ENCODE data around the gene PRSS57. TPM values are rescaled to one million over a fixed set of nuclear protein-coding genes. Genes with fewer than 3 reads are reported as not detected.
"Not testable (repeated sequence)": the region's sequence is repeated elsewhere in the genome, so short reads cannot be mapped to it uniquely, and the experiment has no call there.

PRSS57 gene
- total and polyA plus RNA-seq, 2 of the 13 experiments (the other 11 are each of a cell fraction or from before 2014, with no cell fraction given) = 0.12 TPM; not detected in 1

DNA sequence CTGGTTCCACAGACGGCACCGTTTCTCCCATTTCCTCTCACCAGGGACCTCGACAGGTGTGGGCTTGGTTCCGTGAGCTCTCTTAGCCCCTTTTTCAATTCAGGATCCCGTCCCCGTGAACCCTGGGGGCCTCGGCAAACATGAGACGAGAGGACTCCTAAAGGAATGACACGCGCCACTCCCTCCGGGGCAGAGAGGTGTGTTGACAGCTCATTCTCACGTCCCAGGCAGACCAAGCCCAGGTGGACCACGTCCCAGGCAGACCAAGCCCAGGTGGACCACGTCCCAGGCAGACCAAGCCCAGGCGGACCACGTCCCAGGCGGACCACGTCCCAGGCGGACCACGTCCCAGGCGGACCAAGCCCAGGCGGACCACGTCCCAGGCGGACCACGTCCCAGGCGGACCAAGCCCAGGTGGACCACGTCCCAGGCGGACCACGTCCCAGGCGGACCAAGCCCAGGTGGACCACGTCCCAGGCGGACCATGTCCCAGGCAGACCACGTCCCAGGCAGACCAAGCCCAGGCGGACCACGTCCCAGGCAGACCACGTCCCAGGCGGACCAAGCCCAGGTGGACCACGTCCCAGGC lies 28.2 kb downstream of the PRSS57 start:
- in situ Hi-C loops (cut with HindIII; ENCODE audit: extremely low pct_ligation_motif_present, low pct_unique_long_range_greater_than_20kb) (loop anchor here (5.0 kb wide), 1 partner anchor 65 kb away; no protein-coding TSS in a partner anchor), intact Hi-C loops (cut with micrococcal nuclease; ENCODE audit: unreplicated experiment) (loop anchor here (10.0 kb wide), 2 partner anchors 82 to 258 kb away; partner anchors contain the start of genes ARID3A and HCN2)
- H3K9ac ChIP-seq (ENCODE audit: insufficient read depth, low read depth, low read length); POLR2A ChIA-PET; DNase-seq (ENCODE audit: low spot score); H3K4me2 ChIP-seq (ENCODE audit: low read depth, low read length); ATAC-seq; CTCF ChIA-PET (ENCODE audit: low intra/inter-chr PET ratio, low total read pairs); H2AFZ ChIP-seq (ENCODE audit: low read length); BruUV-seq (replicated peaks); H3K9me3 ChIP-seq (ENCODE audit: low read length); H3K27ac ChIP-seq (ENCODE audit: extremely low read length, insufficient read depth, low read length); FAIRE-seq; H3K27me3 ChIP-seq (ENCODE audit: control insufficient read depth in 1 of 2, insufficient read depth in 2 of 2, low read length in 2 of 2); H3K4me3 ChIP-seq (replicated peaks in 1 of 3; ENCODE audit: insufficient read depth in 1 of 3, low read depth in 2 of 3, low read length in 3 of 3); H3K36me3 ChIP-seq (replicated peaks in 1 of 2; ENCODE audit: control insufficient read depth in 1 of 2, insufficient read depth in 2 of 2, low read length in 2 of 2); H3K79me2 ChIP-seq (ENCODE audit: insufficient read depth, low read length); H4K20me1 ChIP-seq (ENCODE audit: insufficient read depth, low read length): not testable (repeated sequence)
- WGBS (ENCODE audit: low lambda C conversion rate) = 89% methylated on average over 14 of the region's 38 CpGs
- H3K4me1 ChIP-seq (ENCODE audit: insufficient read depth, low read length) = peaks cover 66% of the 10 kb centered on the region
- TF ChIP-seq, protein P1, sequence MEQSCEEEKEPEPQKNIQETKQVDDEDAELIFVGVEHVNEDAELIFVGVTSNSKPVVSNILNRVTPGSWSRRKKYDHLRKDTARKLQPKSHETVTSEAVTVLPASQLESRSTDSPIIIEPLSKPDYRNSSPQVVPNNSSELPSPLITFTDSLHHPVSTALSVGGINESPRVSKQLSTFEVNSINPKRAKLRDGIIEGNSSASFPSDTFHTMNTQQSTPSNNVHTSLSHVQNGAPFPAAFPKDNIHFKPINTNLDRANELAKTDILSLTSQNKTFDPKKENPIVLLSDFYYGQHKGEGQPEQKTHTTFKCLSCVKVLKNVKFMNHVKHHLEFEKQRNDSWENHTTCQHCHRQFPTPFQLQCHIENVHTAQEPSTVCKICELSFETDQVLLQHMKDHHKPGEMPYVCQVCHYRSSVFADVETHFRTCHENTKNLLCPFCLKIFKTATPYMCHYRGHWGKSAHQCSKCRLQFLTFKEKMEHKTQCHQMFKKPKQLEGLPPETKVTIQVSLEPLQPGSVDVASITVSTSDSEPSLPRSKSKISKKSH (CRISPR knock-in tag; IDR thresholded peaks at IDR 0.05; ENCODE audit: borderline replicate concordance) = peak; percentile 20; the same call in 1 of the 2 replicates
- TF ChIP-seq CHCHD3 (CRISPR knock-in tag; IDR thresholded peaks at IDR 0.05) (0 out of 2 replicates have a peak, but pooled peaks have one; percentile 59), ZNF772 (CRISPR knock-in tag; IDR thresholded peaks at IDR 0.05) (0 out of 2 replicates have a peak, but pooled peaks have one; percentile 28), ZSCAN21 (CRISPR knock-in tag; IDR thresholded peaks at IDR 0.05; ENCODE audit: borderline replicate concordance) (0 out of 2 replicates have a peak, but pooled peaks have one; percentile 28), SETDB1 (CRISPR knock-in tag; IDR thresholded peaks at IDR 0.05; ENCODE audit: borderline replicate concordance) (0 out of 2 replicates have a peak, but pooled peaks have one; percentile 19)

Measured in HepG2 (cell line).